ENCODE results near the gene CFAP107.

- TF ChIP-seq POLR2A (IDR thresholded peaks at IDR 0.05) (no peak), CTCF (IDR thresholded peaks at IDR 0.05) (no peak)
Measured at GRCh38 chr1:12778061-12778460, 32.1 kb downstream of the CFAP107 start.
